Panc1 (cell line): Measurements from ENCODE around the gene GRAMD1B. TPM values are rescaled to one million over a fixed set of nuclear protein-coding genes. Genes with fewer than 3 reads are reported as not detected.
A peak's percentile ranks its signal among the peaks of the same experiment; 100 is the strongest.

Experiments used
- ATAC-seq: fragments of 200-7000 bp; cut with Tn5 transposase; 2 replicates; pipeline ENCODE4 v1.9.1; 2020; ENCODE audit warnings: mild to moderate bottlenecking, moderate library complexity
- Bru-seq: library from RNA; stranded (reverse); fragments of 400-500 nt; gene quantifications from one replicate; lab custom pipeline; 2021; lab: Mats Ljungman, UMichigan
- BruChase-seq, 2 experiments: library from RNA; stranded (reverse); fragments of 400-500 nt; gene quantifications; one replicate each; lab custom pipeline; 2021; lab: Mats Ljungman, UMichigan
- BruUV-seq: library from RNA; stranded (reverse); fragments of 400-500 nt; replicated peaks from 2 replicates; lab custom pipeline; 2021; lab: Mats Ljungman, UMichigan
- CTCF ChIA-PET: fragments of 300-600 bp; sonication (Branson Sonifier 250); formaldehyde crosslinking; loops from one replicate; lab custom pipeline; 2022; ENCODE audit warnings: antibody characterized with exemption; lab: Charles Lee
- POLR2A ChIA-PET: fragments of 300-600 bp; sonication (Branson Sonifier 250); formaldehyde crosslinking; loops from one replicate; lab custom pipeline; 2022; ENCODE audit warnings: antibody characterized with exemption; lab: Charles Lee
- DNase-seq: peaks from one replicate; pipeline ENCODE4 v3.0.0-alpha.2; 2010; ENCODE audit warnings: low read depth, low spot score
- H3K27ac ChIP-seq: 2 replicates; pipeline ENCODE4 v1.5.1; 2011; ENCODE audit warnings: mild to moderate bottlenecking, low read length, inconsistent platforms
- H3K27me3 ChIP-seq: fragments of 200-500 bp; sonication (Bioruptor generic); 2 replicates; pipeline ENCODE4 v1.6.0; 2014; ENCODE audit warnings: low read length, inconsistent platforms; ENCODE audit not compliant: control insufficient read depth, insufficient read depth
- H3K36me3 ChIP-seq: fragments of 200-500 bp; sonication (Bioruptor generic); 2 replicates; pipeline ENCODE4 v1.5.1; 2014; ENCODE audit warnings: inconsistent platforms, mild to moderate bottlenecking, low read length, moderate library complexity; ENCODE audit not compliant: control insufficient read depth, insufficient read depth
- H3K4me1 ChIP-seq: 2 replicates; pipeline ENCODE4 v1.5.1; 2011; ENCODE audit warnings: inconsistent platforms, mild to moderate bottlenecking, low read length, moderate library complexity; ENCODE audit not compliant: control insufficient read depth, insufficient read depth
- H3K4me3 ChIP-seq, 2 experiments: 2 replicates each; pipeline ENCODE4 v1.5.1; 2011 to 2012; ENCODE audit warnings: low read depth in 2 of 2, low read length in 2 of 2, mild to moderate bottlenecking in 2 of 2, inconsistent platforms in 1 of 2, moderate library complexity in 1 of 2
- H3K9me3 ChIP-seq: fragments of 200-500 bp; sonication (Bioruptor generic); 2 replicates; pipeline ENCODE4 v1.5.1; 2014; ENCODE audit warnings: low read depth, mild to moderate bottlenecking, inconsistent platforms, low read length, moderate library complexity; ENCODE audit not compliant: control insufficient read depth, insufficient read depth
- POLR2AphosphoS5 ChIP-seq: IDR thresholded peaks from 2 replicates; pipeline ENCODE4 v1.6.1; 2012; ENCODE audit warnings: mild to moderate bottlenecking, low read depth, low read length, moderate library complexity
- SIN3A ChIP-seq: IDR thresholded peaks from 2 replicates; pipeline ENCODE4 v1.6.1; 2012; ENCODE audit warnings: low read depth, mild to moderate bottlenecking, low read length, moderate library complexity, borderline replicate concordance; ENCODE audit not compliant: insufficient read depth
- TCF7L2 ChIP-seq: IDR thresholded peaks from 2 replicates; pipeline ENCODE4 v1.6.1; 2011; ENCODE audit warnings: mild to moderate bottlenecking, low read depth, low read length, inconsistent platforms
- in situ Hi-C: cut with HindIII; loops from 2 replicates; pipeline ENCODE4 v1.10.0; 2016; ENCODE audit warnings: low sequenced_read_pairs, low pct_unique_long_range_greater_than_20kb
- intact Hi-C: fragments of 100-400 bp; cut with micrococcal nuclease; formaldehyde crosslinking; loops from one replicate; pipeline ENCODE4 v1.10.0; 2022; ENCODE audit not compliant: unreplicated experiment
- long read RNA-seq: library from polyadenylated mRNA; unstranded; transcript quantifications from one replicate; pipeline ENCODE4 v2.0.0, GENCODE V29; 2021; ENCODE audit not compliant: unreplicated experiment
- polyA plus RNA-seq: library from polyadenylated mRNA; unstranded; fragments of >200 nt; gene quantifications from one replicate; pipeline ENCODE4 v1.2.1, GENCODE V29; 2012; ENCODE audit warnings: missing spikeins; ENCODE audit not compliant: insufficient read length
- total RNA-seq: library from RNA; stranded (reverse); gene quantifications from one replicate; pipeline ENCODE4 v1.2.1, GENCODE V29; 2021; ENCODE audit not compliant: unreplicated experiment
- TF ChIP-seq, protein P1 (sequence below), 2 experiments: IDR thresholded peaks; 2 replicates each; pipeline ENCODE4 v1.6.1; 2011 to 2012; ENCODE audit warnings: low read depth in 2 of 2, control low read depth in 1 of 2, low read length in 1 of 2, mild to moderate bottlenecking in 1 of 2, moderate library complexity in 1 of 2; ENCODE audit not compliant: insufficient read depth in 1 of 2
- TF ChIP-seq, protein P2 (sequence below): fragments of 450-650 bp; IDR thresholded peaks from 2 replicates; pipeline ENCODE4 v1.5.1; 2017; ENCODE audit warnings: mild to moderate bottlenecking

Gene GRAMD1B
- total RNA-seq (0.46 TPM), Bru-seq, nascent RNA (percentile 9 among the genes with signal in this experiment), BruChase-seq, experiment 1, labeled RNA remaining after a 2-hour chase (percentile 8 among the genes with signal in this experiment), BruChase-seq, experiment 2, labeled RNA remaining after a 6-hour chase (percentile 13 among the genes with signal in this experiment)
- not detected for polyA plus RNA-seq
- long read RNA-seq, result 0 reads

DNA sequence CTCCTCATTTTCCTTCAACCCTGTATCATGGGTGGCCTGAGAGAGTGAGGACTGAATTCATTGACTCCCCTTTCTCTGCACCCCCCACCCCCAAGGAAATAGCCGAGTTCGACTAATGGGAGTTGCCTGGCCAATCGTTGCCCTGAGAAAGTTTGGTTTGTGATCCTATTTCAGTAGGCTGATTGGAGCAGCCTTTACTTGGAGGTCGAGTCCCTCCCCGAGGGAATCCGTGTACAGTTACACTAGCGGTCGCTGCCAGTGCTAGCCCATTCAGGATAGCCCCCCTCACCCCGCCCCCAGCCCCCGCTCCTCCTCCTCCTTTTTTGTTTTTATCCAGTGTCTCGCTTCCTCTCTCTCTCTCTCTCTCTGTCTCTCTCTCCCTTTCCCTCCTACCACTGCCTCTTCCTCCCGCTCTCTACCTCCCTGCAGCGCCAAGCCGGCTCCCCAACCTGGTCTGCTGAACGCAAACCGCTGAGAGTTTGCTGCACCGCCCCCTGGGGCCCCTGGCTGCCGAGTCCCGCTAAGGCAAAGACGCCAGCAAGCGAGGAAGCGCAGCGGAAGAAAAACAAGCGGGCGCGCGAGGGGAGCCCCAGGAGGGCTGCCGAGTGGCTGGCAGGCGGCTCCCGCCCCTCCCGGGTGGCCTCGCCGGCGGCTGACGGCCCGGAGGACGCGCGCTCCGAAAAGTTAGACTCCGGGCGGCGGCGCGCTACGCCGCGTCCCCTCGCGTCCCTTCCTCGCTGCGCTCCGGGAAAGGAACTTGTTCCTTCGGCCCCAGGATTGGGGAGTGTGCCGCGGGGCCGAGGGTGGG lies at the start of gene GRAMD1B:
GRAMD1B (plus strand) TSS at position 357 of the 808 bp plus-strand sequence. CDS start 524 bp downstream, outside the sequence.
- POLR2A ChIA-PET, result no interaction called here
- CTCF ChIA-PET, result no interaction called here
- Histone ChIP-seq H3K27ac (no peak within 1 kb of the TSS), H3K36me3 (no peaks in the 10 kb centered on the region; the same call in 1 of the 2 replicates), H3K27me3 (peaks cover 30% of the 10 kb centered on the region), H3K4me1 (no peaks in the 10 kb centered on the region), H3K9me3 (no peaks in the 10 kb centered on the region), H3K4me3 (peak within 1 kb of the TSS; percentile 36 to 38)
- DNase-seq, result no peak
- intact Hi-C loops, result no loop called here
- in situ Hi-C loops, result no loop called here
- peak; percentile 65 for ATAC-seq
- no TSS peak for BruUV-seq
- TF ChIP-seq SIN3A, result no peak
- no peak for TF ChIP-seq TCF7L2
- TF ChIP-seq, protein P1, sequence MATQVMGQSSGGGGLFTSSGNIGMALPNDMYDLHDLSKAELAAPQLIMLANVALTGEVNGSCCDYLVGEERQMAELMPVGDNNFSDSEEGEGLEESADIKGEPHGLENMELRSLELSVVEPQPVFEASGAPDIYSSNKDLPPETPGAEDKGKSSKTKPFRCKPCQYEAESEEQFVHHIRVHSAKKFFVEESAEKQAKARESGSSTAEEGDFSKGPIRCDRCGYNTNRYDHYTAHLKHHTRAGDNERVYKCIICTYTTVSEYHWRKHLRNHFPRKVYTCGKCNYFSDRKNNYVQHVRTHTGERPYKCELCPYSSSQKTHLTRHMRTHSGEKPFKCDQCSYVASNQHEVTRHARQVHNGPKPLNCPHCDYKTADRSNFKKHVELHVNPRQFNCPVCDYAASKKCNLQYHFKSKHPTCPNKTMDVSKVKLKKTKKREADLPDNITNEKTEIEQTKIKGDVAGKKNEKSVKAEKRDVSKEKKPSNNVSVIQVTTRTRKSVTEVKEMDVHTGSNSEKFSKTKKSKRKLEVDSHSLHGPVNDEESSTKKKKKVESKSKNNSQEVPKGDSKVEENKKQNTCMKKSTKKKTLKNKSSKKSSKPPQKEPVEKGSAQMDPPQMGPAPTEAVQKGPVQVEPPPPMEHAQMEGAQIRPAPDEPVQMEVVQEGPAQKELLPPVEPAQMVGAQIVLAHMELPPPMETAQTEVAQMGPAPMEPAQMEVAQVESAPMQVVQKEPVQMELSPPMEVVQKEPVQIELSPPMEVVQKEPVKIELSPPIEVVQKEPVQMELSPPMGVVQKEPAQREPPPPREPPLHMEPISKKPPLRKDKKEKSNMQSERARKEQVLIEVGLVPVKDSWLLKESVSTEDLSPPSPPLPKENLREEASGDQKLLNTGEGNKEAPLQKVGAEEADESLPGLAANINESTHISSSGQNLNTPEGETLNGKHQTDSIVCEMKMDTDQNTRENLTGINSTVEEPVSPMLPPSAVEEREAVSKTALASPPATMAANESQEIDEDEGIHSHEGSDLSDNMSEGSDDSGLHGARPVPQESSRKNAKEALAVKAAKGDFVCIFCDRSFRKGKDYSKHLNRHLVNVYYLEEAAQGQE (IDR thresholded peaks at IDR 0.05; ENCODE audit: insufficient read depth in 1 of 2, low read depth in 2 of 2, low read length in 1 of 2), result no peak
- TF ChIP-seq, protein P2, sequence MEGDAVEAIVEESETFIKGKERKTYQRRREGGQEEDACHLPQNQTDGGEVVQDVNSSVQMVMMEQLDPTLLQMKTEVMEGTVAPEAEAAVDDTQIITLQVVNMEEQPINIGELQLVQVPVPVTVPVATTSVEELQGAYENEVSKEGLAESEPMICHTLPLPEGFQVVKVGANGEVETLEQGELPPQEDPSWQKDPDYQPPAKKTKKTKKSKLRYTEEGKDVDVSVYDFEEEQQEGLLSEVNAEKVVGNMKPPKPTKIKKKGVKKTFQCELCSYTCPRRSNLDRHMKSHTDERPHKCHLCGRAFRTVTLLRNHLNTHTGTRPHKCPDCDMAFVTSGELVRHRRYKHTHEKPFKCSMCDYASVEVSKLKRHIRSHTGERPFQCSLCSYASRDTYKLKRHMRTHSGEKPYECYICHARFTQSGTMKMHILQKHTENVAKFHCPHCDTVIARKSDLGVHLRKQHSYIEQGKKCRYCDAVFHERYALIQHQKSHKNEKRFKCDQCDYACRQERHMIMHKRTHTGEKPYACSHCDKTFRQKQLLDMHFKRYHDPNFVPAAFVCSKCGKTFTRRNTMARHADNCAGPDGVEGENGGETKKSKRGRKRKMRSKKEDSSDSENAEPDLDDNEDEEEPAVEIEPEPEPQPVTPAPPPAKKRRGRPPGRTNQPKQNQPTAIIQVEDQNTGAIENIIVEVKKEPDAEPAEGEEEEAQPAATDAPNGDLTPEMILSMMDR, result no peak
- TF ChIP-seq POLR2AphosphoS5, result no peak

DNA sequence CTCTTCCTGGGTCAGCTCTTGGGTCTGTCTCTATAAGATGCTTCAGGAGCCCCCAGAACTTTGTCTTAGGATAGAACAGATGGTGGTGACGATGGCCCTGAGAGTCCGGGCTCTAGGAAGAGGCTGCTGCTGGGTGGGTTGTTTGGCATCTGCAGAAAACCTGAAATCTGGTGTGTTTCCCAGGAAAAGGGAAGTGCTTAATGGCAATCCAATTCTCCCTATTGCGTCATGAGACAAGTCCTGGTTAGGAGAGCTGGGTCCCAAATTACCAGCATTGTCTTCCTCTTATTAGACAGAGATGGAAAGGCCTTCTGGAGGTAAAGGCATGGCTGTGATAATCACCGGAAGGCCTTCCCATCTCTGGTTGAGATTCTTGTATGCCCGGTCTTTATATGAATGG lies 48.9 kb upstream of the GRAMD1B start:
- no peaks in the 10 kb centered on the region; the same call in 1 of the 2 replicates for H3K36me3 ChIP-seq
- DNase-seq (no peak), ATAC-seq (no peak)
- in situ Hi-C loops, result no loop called here
- intact Hi-C loops, result no loop called here
- no TSS peak for BruUV-seq
- H3K4me1 ChIP-seq, result no peaks in the 10 kb centered on the region
- no peak overlapping the region for H3K27ac ChIP-seq
- ChIA-PET CTCF (no interaction called here), POLR2A (interaction anchor here (0.5 kb wide), 1 partner anchor 80 kb away, joined by 8 read pairs; no protein-coding TSS in a partner anchor)
- no peak overlapping the region for H3K4me3 ChIP-seq
- H3K27me3 ChIP-seq, result peaks cover 33% of the 10 kb centered on the region
- TF ChIP-seq, protein P1 (IDR thresholded peaks at IDR 0.05; ENCODE audit: insufficient read depth in 1 of 2, low read depth in 2 of 2, low read length in 1 of 2), result no peak
- TF ChIP-seq, protein P2, result no peak
- TF ChIP-seq TCF7L2 (no peak), SIN3A (no peak), POLR2AphosphoS5 (no peak)
- no peaks in the 10 kb centered on the region for H3K9me3 ChIP-seq
